ENCODE measurements around the gene KLK2. TPM values are rescaled to one million over a fixed set of nuclear protein-coding genes. Genes with fewer than 3 reads are reported as not detected.

Gene KLK2
- total and polyA plus RNA-seq, 2 of the 4 experiments (the other 2 are of a cell fraction): not detected

GRCh38 chr19:50899569-50899968 lies 26.3 kb downstream of the KLK2 start:
- Histone ChIP-seq H2BK5ac (ENCODE audit: low read depth, low read length, poor library complexity, severe bottlenecking) (no peak overlapping the region), H2BK20ac (ENCODE audit: low read depth, low read length) (no peak overlapping the region), H2AK9ac (replicated peaks; ENCODE audit: low read depth, low read length, poor library complexity) (no peak overlapping the region), H3K27ac (ENCODE audit: insufficient read depth, low read length) (no peak overlapping the region), H3K27me3 (ENCODE audit: control insufficient read depth, insufficient read depth, low read length) (no peaks in the 10 kb centered on the region), H2BK15ac (ENCODE audit: low read depth, low read length) (no peak overlapping the region), H3K9ac (ENCODE audit: low read depth, low read length) (no peak overlapping the region), H3K9me3 (ENCODE audit: control insufficient read depth, insufficient read depth, low read length) (no peaks in the 10 kb centered on the region), H3K4ac (ENCODE audit: low read depth, low read length) (no peak overlapping the region), H3K23ac (ENCODE audit: low read depth, low read length) (no peak overlapping the region), H2AFZ (replicated peaks; ENCODE audit: low read length, poor library complexity) (no peak overlapping the region), H3K14ac (replicated peaks; ENCODE audit: low read depth, low read length) (no peak overlapping the region), H2BK120ac (ENCODE audit: low read depth, low read length) (no peak overlapping the region), H3K4me3 (ENCODE audit: insufficient read depth, low read depth, low read length) (no peak overlapping the region), H4K91ac (ENCODE audit: insufficient read depth, low read depth, low read length) (no peak overlapping the region), H4K5ac (ENCODE audit: low read depth, low read length) (no peak overlapping the region), H3K36me3 (ENCODE audit: control insufficient read depth, insufficient read depth, low read length) (no peaks in the 10 kb centered on the region), H3K56ac (ENCODE audit: extremely low read depth, insufficient read depth, low read length) (no peak overlapping the region), H3K4me2 (ENCODE audit: low read depth, low read length) (no peak overlapping the region), H3K79me1 (ENCODE audit: low read depth in 1 of 2, low read length in 2 of 2) (no peaks in the 10 kb centered on the region), H3K18ac (ENCODE audit: low read depth, low read length) (no peak overlapping the region), H3K9me1 (ENCODE audit: insufficient read depth, low read length) (no peaks in the 10 kb centered on the region), H3K4me1 (ENCODE audit: control insufficient read depth, insufficient read depth, low read length) (no peaks in the 10 kb centered on the region), H4K8ac (ENCODE audit: low read depth in 2 of 2, low read length in 2 of 2) (no peak overlapping the region), H2AK5ac (ENCODE audit: low read depth, low read length) (no peak overlapping the region), H4K20me1 (ENCODE audit: insufficient read depth, low read length) (no peaks in the 10 kb centered on the region)
- 80% methylated on average over 1 of the region's 3 CpGs; no CpG with 5 or more reads in 1 of the 2 experiments for WGBS, 2 experiments (ENCODE audit: extremely low coverage in 2 of 2, insufficient read length in 1 of 2)
- dilution Hi-C loops (cut with HindIII; ENCODE audit: low sequenced_read_pairs, unreplicated experiment) (no loop called here), intact Hi-C loops (cut with micrococcal nuclease) (no loop called here), in situ Hi-C loops (cut with MboI; ENCODE audit: low sequenced_read_pairs) (no loop called here)
- no peak for ATAC-seq (ENCODE audit: low read depth)
- POLR2A ChIA-PET (ENCODE audit: unreplicated experiment): no interaction called here
- CTCF ChIA-PET: no interaction called here
- DNase-seq: no peak
- TF ChIP-seq SMC3 (IDR thresholded peaks at IDR 0.05; ENCODE audit: low read depth, low read length) (no peak), NFE2L2 (IDR thresholded peaks at IDR 0.05; ENCODE audit: low read depth, low read length) (no peak), CTCF (conservative IDR thresholded peaks at IDR 0.05; ENCODE audit: low read depth, low read length) (no peak), CEBPB (IDR thresholded peaks at IDR 0.05; ENCODE audit: low read depth, low read length) (no peak), RAD21 (IDR thresholded peaks at IDR 0.05; ENCODE audit: low read length) (no peak), POLR2A (IDR thresholded peaks at IDR 0.05; ENCODE audit: low read depth, low read length) (no peak), CHD1 (IDR thresholded peaks at IDR 0.05; ENCODE audit: low read depth, low read length) (no peak), FOS (IDR thresholded peaks at IDR 0.05; ENCODE audit: low read depth, low read length) (no peak), MAZ (IDR thresholded peaks at IDR 0.05; ENCODE audit: borderline replicate concordance, low read depth, low read length) (no peak), BHLHE40 (IDR thresholded peaks at IDR 0.05; ENCODE audit: low read depth, low read length) (no peak), ELK1 (IDR thresholded peaks at IDR 0.05; ENCODE audit: borderline replicate concordance, low read depth, low read length) (no peak), MAFK (IDR thresholded peaks at IDR 0.05; ENCODE audit: low read depth, low read length) (no peak), RCOR1 (IDR thresholded peaks at IDR 0.05; ENCODE audit: insufficient replicate concordance, low read length) (no peak)
- no TSS peak for BruUV-seq (replicated peaks)
